ENCODE results near the gene CSAD. TPM values are rescaled to one million over a fixed set of nuclear protein-coding genes. Genes with fewer than 3 reads are reported as not detected.

Gene CSAD, protein sequence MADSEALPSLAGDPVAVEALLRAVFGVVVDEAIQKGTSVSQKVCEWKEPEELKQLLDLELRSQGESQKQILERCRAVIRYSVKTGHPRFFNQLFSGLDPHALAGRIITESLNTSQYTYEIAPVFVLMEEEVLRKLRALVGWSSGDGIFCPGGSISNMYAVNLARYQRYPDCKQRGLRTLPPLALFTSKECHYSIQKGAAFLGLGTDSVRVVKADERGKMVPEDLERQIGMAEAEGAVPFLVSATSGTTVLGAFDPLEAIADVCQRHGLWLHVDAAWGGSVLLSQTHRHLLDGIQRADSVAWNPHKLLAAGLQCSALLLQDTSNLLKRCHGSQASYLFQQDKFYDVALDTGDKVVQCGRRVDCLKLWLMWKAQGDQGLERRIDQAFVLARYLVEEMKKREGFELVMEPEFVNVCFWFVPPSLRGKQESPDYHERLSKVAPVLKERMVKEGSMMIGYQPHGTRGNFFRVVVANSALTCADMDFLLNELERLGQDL
- polyA plus RNA-seq (2012; ENCODE audit: insufficient read length, low read depth): 11.7 TPM

DNA sequence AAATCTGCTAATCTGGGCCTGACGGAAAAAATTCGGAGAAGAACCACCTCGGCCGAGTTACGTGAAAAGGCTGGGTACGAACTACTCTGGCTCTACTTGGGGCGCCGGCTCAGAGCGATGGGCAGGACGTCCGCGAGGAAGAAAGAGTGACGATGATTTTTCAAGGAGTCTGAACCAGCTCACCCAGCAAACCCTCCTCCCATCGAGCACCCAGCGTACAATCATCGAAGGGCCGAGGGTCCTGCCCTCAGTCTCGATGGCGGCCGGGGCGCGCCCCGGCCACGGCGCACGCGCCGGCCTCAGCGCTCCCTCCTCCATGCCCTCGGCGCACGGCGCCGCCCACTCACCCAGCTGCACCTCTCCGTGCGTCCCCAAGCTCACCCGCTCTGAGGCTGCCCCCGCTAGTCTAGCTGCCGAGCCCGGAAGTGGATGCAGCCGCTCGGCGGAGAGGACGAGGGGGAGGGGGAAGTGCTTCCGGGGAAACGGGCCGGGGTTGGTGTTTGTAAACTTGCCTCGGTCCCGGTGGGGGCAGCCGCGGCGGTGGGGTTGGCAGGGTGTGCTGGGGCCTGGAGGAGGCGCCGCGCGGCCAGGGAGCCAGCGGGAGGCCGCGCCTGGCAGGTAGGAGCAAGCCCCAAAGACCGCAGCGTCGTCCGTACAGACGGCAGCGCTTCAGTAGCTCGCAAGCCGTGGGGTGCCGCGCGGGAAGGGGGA, at the start of gene CSAD, which contains the start of gene ZNF740:
Gene CSAD, minus strand, starts transcription at position 706 of the 711 bp plus-strand sequence. CDS start 7,455 bp downstream, outside the sequence.
Gene ZNF740, plus strand, starts transcription at position 503 of the 711 bp plus-strand sequence. CDS start 1,262 bp downstream, outside the sequence.
- TF ChIP-seq SIN3A (IDR thresholded peaks at IDR 0.05; ENCODE audit: borderline replicate concordance, insufficient read depth, low read length) (peak; percentile 57; the same call in 1 of the 2 replicates), FOXP2 (optimal IDR thresholded peaks at IDR 0.05; ENCODE audit: borderline replicate concordance, extremely low read depth, extremely low read length, insufficient read depth) (peak; percentile 95), TAF1 (IDR thresholded peaks at IDR 0.05; ENCODE audit: borderline replicate concordance, insufficient read depth, low read length) (peak; percentile 17; the same call in 1 of the 2 replicates), POLR2AphosphoS5 (IDR thresholded peaks at IDR 0.05; ENCODE audit: low read depth, low read length) (peak; percentile 66; the same call in 1 of the 2 replicates)
- TF ChIP-seq, protein P1, sequence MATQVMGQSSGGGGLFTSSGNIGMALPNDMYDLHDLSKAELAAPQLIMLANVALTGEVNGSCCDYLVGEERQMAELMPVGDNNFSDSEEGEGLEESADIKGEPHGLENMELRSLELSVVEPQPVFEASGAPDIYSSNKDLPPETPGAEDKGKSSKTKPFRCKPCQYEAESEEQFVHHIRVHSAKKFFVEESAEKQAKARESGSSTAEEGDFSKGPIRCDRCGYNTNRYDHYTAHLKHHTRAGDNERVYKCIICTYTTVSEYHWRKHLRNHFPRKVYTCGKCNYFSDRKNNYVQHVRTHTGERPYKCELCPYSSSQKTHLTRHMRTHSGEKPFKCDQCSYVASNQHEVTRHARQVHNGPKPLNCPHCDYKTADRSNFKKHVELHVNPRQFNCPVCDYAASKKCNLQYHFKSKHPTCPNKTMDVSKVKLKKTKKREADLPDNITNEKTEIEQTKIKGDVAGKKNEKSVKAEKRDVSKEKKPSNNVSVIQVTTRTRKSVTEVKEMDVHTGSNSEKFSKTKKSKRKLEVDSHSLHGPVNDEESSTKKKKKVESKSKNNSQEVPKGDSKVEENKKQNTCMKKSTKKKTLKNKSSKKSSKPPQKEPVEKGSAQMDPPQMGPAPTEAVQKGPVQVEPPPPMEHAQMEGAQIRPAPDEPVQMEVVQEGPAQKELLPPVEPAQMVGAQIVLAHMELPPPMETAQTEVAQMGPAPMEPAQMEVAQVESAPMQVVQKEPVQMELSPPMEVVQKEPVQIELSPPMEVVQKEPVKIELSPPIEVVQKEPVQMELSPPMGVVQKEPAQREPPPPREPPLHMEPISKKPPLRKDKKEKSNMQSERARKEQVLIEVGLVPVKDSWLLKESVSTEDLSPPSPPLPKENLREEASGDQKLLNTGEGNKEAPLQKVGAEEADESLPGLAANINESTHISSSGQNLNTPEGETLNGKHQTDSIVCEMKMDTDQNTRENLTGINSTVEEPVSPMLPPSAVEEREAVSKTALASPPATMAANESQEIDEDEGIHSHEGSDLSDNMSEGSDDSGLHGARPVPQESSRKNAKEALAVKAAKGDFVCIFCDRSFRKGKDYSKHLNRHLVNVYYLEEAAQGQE (IDR thresholded peaks at IDR 0.05; ENCODE audit: insufficient read depth in 1 of 2, low read depth in 2 of 2, low read length in 2 of 2): 0 out of 4 replicates have a peak, but pooled peaks of 1 of the 2 experiments have one; percentile 4

DNA sequence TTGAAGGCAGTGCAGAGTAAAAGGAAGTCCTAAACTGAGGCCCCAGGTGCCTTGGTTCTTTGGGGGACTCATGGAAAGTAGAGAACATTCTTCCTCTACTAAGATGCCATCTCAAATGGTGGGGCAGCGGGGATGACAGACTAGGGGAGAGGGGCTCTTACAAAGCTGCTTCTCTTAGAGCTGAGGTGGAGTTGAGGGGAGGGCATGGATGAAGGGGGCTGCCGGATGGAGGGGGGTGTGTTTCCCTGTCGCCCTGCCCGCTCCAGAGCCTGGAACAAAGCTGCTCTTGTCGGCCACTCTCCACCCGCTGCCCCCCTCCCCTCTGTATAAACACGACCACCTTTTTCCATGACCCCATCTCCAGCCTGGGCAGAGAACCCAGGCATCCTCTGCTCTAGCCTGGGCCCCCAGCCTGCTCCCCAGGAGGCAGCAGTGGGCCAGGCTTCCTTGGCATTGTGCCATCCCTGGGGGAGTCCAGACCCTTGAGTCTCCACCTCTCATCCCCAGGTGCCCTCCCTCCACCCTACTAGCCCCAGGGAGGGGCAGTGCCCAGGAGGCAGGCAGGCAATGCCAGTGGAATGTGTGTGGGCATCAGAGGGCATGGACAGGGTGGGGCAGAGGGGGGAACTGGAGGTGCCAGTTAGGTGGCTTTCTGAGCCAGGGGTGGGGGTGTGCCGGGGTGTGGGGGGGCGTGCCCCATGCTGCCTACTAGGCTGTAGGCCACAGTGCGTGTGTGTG, 49.6 kb upstream of the CSAD start:
- TF ChIP-seq FOXP2 (optimal IDR thresholded peaks at IDR 0.05; ENCODE audit: borderline replicate concordance, extremely low read depth, extremely low read length, insufficient read depth) (no peak), POLR2AphosphoS5 (IDR thresholded peaks at IDR 0.05; ENCODE audit: low read depth, low read length) (no peak), TAF1 (IDR thresholded peaks at IDR 0.05; ENCODE audit: borderline replicate concordance, insufficient read depth, low read length) (no peak)
- TF ChIP-seq, protein P1 (IDR thresholded peaks at IDR 0.05; ENCODE audit: insufficient read depth in 1 of 2, low read depth in 2 of 2, low read length in 2 of 2): no peak

DNA sequence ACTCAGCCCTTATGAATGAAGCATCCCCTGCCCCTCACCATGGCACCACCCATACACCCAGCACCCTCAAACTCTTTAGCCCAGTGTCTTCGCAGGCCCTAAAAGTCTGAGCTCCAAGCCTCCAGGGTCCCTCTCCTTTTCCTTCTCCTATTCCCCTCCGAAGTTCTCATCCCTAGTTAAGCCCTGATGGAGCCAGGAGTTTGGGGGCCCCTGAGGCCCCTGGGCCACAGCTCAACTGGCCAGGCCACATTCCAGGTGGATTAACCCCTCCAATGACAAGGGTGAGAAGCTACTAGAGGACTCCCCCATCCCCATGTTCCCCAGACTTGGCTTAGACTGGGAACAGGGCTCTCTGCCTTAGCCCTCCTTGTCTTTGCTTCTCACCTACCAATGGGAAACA, 48.7 kb upstream of the CSAD start:
- TF ChIP-seq POLR2AphosphoS5 (IDR thresholded peaks at IDR 0.05; ENCODE audit: low read depth, low read length) (no peak), FOXP2 (optimal IDR thresholded peaks at IDR 0.05; ENCODE audit: borderline replicate concordance, extremely low read depth, extremely low read length, insufficient read depth) (no peak), TAF1 (IDR thresholded peaks at IDR 0.05; ENCODE audit: borderline replicate concordance, insufficient read depth, low read length) (no peak), SIN3A (IDR thresholded peaks at IDR 0.05; ENCODE audit: borderline replicate concordance, insufficient read depth, low read length) (no peak)
- TF ChIP-seq, protein P1 (IDR thresholded peaks at IDR 0.05; ENCODE audit: insufficient read depth in 1 of 2, low read depth in 2 of 2, low read length in 2 of 2): no peak

DNA sequence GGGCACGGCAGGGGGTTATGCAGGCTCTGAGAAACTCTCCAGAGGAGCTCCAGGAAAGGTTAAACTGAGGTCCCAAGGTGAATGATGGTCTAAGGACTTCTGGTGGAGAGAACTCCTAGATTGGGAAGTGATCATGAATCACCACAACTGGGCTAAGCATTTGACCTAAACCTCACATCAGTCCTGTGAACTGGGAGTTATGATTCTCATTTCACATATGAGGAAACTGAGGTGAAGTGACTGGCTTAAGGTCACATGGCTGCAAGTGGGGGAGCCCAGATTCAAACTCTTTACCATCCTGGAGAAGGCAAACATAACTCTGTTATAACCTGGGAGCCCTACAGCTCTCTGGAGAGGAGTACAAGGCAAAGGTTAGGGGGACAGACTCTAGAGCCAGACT, 47.1 kb upstream of the CSAD start:
- TF ChIP-seq SIN3A (IDR thresholded peaks at IDR 0.05; ENCODE audit: borderline replicate concordance, insufficient read depth, low read length) (no peak), TAF1 (IDR thresholded peaks at IDR 0.05; ENCODE audit: borderline replicate concordance, insufficient read depth, low read length) (no peak), FOXP2 (optimal IDR thresholded peaks at IDR 0.05; ENCODE audit: borderline replicate concordance, extremely low read depth, extremely low read length, insufficient read depth) (no peak), POLR2AphosphoS5 (IDR thresholded peaks at IDR 0.05; ENCODE audit: low read depth, low read length) (no peak)
- TF ChIP-seq, protein P1 (IDR thresholded peaks at IDR 0.05; ENCODE audit: insufficient read depth in 1 of 2, low read depth in 2 of 2, low read length in 2 of 2): no peak

Data from PFSK-1 (cell line).